Neural cell (in vitro differentiated cells): ENCODE data around the gene CSPG4. TPM values are rescaled to one million over a fixed set of nuclear protein-coding genes. Genes with fewer than 3 reads are reported as not detected.
A peak's percentile ranks its signal among the peaks of the same experiment; 100 is the strongest.
"Not testable (repeated sequence)": the region's sequence is repeated elsewhere in the genome, so short reads cannot be mapped to it uniquely, and the experiment has no call there.

Experiments used
- H2AFZ ChIP-seq: fragments of 200-600, 300-800 bp; sonication (generic), shearing (Covaris generic); 2 replicates; pipeline ENCODE4 v1.6.0; 2014; ENCODE audit warnings: low read depth, mild to moderate bottlenecking, antibody characterized with exemption, low read length, moderate library complexity
- H3F3A ChIP-seq: fragments of 200-600 bp; shearing (Covaris generic); 2 replicates; pipeline ENCODE4 v1.6.1; 2016; ENCODE audit warnings: mild to moderate bottlenecking, moderate library complexity, mixed read lengths, antibody characterized with exemption, low read length; ENCODE audit not compliant: insufficient read depth, poor library complexity, severe bottlenecking
- H3K27ac ChIP-seq: fragments of 200-600, 300-800 bp; sonication (generic), shearing (Covaris generic); 2 replicates; pipeline ENCODE4 v1.5.1; 2014; ENCODE audit warnings: mild to moderate bottlenecking, low read length, moderate library complexity
- H3K27me3 ChIP-seq: fragments of 300-800, 200-600 bp; sonication (generic), shearing (Covaris generic); 2 replicates; pipeline ENCODE4 v1.6.0; 2014; ENCODE audit warnings: mild to moderate bottlenecking, low read depth, low read length, moderate library complexity; ENCODE audit not compliant: insufficient read depth
- H3K36me3 ChIP-seq: fragments of 300-800, 200-600 bp; sonication (generic), shearing (Covaris generic); 2 replicates; pipeline ENCODE4 v1.5.1; 2014; ENCODE audit warnings: mild to moderate bottlenecking, antibody characterized with exemption, low read length, moderate library complexity; ENCODE audit not compliant: insufficient read depth
- H3K4me2 ChIP-seq: fragments of 300-800, 200-600 bp; sonication (generic), shearing (Covaris generic); 2 replicates; pipeline ENCODE4 v1.6.0; 2014; ENCODE audit warnings: mild to moderate bottlenecking, low read length
- H3K4me3 ChIP-seq: fragments of 300-800, 200-600 bp; sonication (generic), shearing (Covaris generic); 2 replicates; pipeline ENCODE4 v1.5.1; 2014; ENCODE audit warnings: mild to moderate bottlenecking, low read length, moderate library complexity
- H3K79me2 ChIP-seq: fragments of 200-600 bp; shearing (Covaris generic); replicated peaks from 2 replicates; pipeline ENCODE4 v1.6.0; 2014; ENCODE audit warnings: mild to moderate bottlenecking, low read length, moderate library complexity; ENCODE audit not compliant: insufficient read depth
- H3K9ac ChIP-seq: fragments of 300-800, 200-600 bp; sonication (generic), shearing (Covaris generic); 2 replicates; pipeline ENCODE4 v1.6.1; 2016; ENCODE audit warnings: mild to moderate bottlenecking, low read length, mixed read lengths
- H3K9me2 ChIP-seq: fragments of 200-600 bp; shearing (Covaris generic); 2 replicates; pipeline ENCODE4 v1.6.1; 2016; ENCODE audit warnings: mild to moderate bottlenecking, low read length, mixed read lengths; ENCODE audit not compliant: insufficient read depth
- H3K9me3 ChIP-seq: fragments of 200-600, 300-800 bp; sonication (generic), shearing (Covaris generic); 2 replicates; pipeline ENCODE4 v1.6.1; 2016; ENCODE audit warnings: mild to moderate bottlenecking, mixed run types, low read length, moderate library complexity, mixed read lengths
- H4K20me1 ChIP-seq: fragments of 200-600 bp; shearing (Covaris generic); 2 replicates; pipeline ENCODE4 v1.6.1; 2016; ENCODE audit warnings: mild to moderate bottlenecking, mixed run types; ENCODE audit not compliant: insufficient read depth
- CTCF ChIP-seq: fragments of 450-650 bp; IDR thresholded peaks from 2 replicates; pipeline ENCODE4 v1.5.1; 2014; ENCODE audit warnings: antibody characterized with exemption, mild to moderate bottlenecking, moderate library complexity; ENCODE audit not compliant: poor library complexity, severe bottlenecking
- EP300 ChIP-seq: fragments of 450-650 bp; conservative IDR thresholded peaks from 2 replicates; pipeline ENCODE4 v1.6.1; 2014; ENCODE audit warnings: antibody characterized with exemption, mild to moderate bottlenecking, moderate library complexity; ENCODE audit not compliant: poor library complexity, severe bottlenecking
- EZH2 ChIP-seq: fragments of 200-600, 300-800 bp; shearing (Covaris generic), sonication (generic); IDR thresholded peaks from 2 replicates; pipeline ENCODE4 v1.6.1; 2014; ENCODE audit warnings: antibody characterized with exemption, low read length, borderline replicate concordance, mild to moderate bottlenecking; ENCODE audit not compliant: insufficient read depth, poor library complexity, severe bottlenecking
- MXI1 ChIP-seq: fragments of 450-650 bp; conservative IDR thresholded peaks from 2 replicates; pipeline ENCODE4 v1.6.1; 2014; ENCODE audit warnings: antibody characterized with exemption, mild to moderate bottlenecking; ENCODE audit not compliant: poor library complexity, severe bottlenecking
- POLR2AphosphoS5 ChIP-seq: IDR thresholded peaks from 2 replicates; pipeline ENCODE4 v1.6.1; 2012
- RAD21 ChIP-seq: fragments of 450-650 bp; conservative IDR thresholded peaks from 2 replicates; pipeline ENCODE4 v1.6.1; 2014; ENCODE audit warnings: antibody characterized with exemption, mild to moderate bottlenecking, moderate library complexity
- REST ChIP-seq: IDR thresholded peaks from 2 replicates; pipeline ENCODE4 v1.6.1; 2012; ENCODE audit warnings: borderline replicate concordance
- SMC3 ChIP-seq: fragments of 450-650 bp; conservative IDR thresholded peaks from 2 replicates; pipeline ENCODE4 v1.6.1; 2014; ENCODE audit warnings: antibody characterized with exemption, mild to moderate bottlenecking, moderate library complexity; ENCODE audit not compliant: poor library complexity
- TAF1 ChIP-seq: IDR thresholded peaks from 2 replicates; pipeline ENCODE4 v1.6.1; 2012; ENCODE audit warnings: low read depth
- polyA plus RNA-seq: library from polyadenylated mRNA; depleted of rRNA; stranded (reverse); fragments of >200 nt; gene quantifications from 2 replicates; pipeline ENCODE4 v1.2.3, GENCODE V29; 2014

Gene CSPG4
- polyA plus RNA-seq, 1 donor from 2014 or later = not detected

- not testable (repeated sequence) for H3K27ac ChIP-seq, H3K4me3 ChIP-seq, H3K79me2 ChIP-seq, H2AFZ ChIP-seq, H3K9ac ChIP-seq, H3K36me3 ChIP-seq, H3K9me2 ChIP-seq, H3F3A ChIP-seq, H3K9me3 ChIP-seq, H3K4me2 ChIP-seq, H3K27me3 ChIP-seq, H4K20me1 ChIP-seq
- TF ChIP-seq RAD21 (peak; percentile 53), CTCF (peak; percentile 72), SMC3 (peak; percentile 70)
Measured at GRCh38 chr15:75686212-75686642, 26.4 kb downstream of the CSPG4 start.

GRCh38 chr15:75685195-75685594 is 27.5 kb downstream of the CSPG4 start:
- Histone ChIP-seq H3K9me2 (no peaks in the 10 kb centered on the region), H3F3A (no peaks in the 10 kb centered on the region), H3K9ac (no peak overlapping the region), H4K20me1 (no peaks in the 10 kb centered on the region), H3K4me2 (no peak overlapping the region), H3K4me3 (no peak overlapping the region), H3K9me3 (no peaks in the 10 kb centered on the region), H3K36me3 (no peaks in the 10 kb centered on the region), H3K27ac (no peak overlapping the region), H2AFZ (no peak overlapping the region), H3K27me3 (no peaks in the 10 kb centered on the region), H3K79me2 (no peaks in the 10 kb centered on the region)
- TF ChIP-seq EZH2 = no peak
- no peak for TF ChIP-seq MXI1
- no peak for TF ChIP-seq SMC3
- TF ChIP-seq EP300 = no peak
- no peak for TF ChIP-seq RAD21
- no peak for TF ChIP-seq REST
- TF ChIP-seq CTCF = no peak
- TF ChIP-seq TAF1 = no peak
- TF ChIP-seq POLR2AphosphoS5 = no peak
